Activated CD4-positive, alpha-beta T cell treated with anti-CD3 and anti-CD28 coated beads, Interleukin-2, amount 50 U/mL, for 24 hours (primary cell): ENCODE measurements around the gene MREG.
"Not testable (repeated sequence)": the region's sequence is repeated elsewhere in the genome, so short reads cannot be mapped to it uniquely, and the experiment has no call there.

Experiments
- DNase-seq, 2 donors: peaks; one replicate each; pipeline ENCODE4 v3.0.0-alpha.2; 2020; ENCODE audit warnings: low read depth in 1 of 2, low spot score in 1 of 2

MREG gene

GRCh38 chr2:216021768-216022565 lies 8.6 kb upstream of the MREG start:
- no peak for DNase-seq

GRCh38 chr2:216018709-216019108 lies 5.4 kb upstream of the MREG start:
- DNase-seq = no peak

- no peak for DNase-seq
Observed at GRCh38 chr2:216017365-216017764, 4.0 kb upstream of the MREG start.

GRCh38 chr2:216016581-216016980 lies 3.2 kb upstream of the MREG start:
- DNase-seq = no peak

GRCh38 chr2:216015722-216016464 lies 2.5 kb upstream of the MREG start:
- peak in 1 of 2 donors; percentile 40 for DNase-seq

GRCh38 chr2:216014986-216015385 lies 1.6 kb upstream of the MREG start:
- DNase-seq = no peak

- DNase-seq = no peak
Observed at GRCh38 chr2:216014006-216014405, 655 bp upstream of the MREG start.

- no peak for DNase-seq
Observed at GRCh38 chr2:216012830-216013079, 596 bp downstream of the MREG start.

GRCh38 chr2:216012133-216012829 lies 1.1 kb downstream of the MREG start:
- no peak for DNase-seq

- DNase-seq = not testable (repeated sequence)
Observed at GRCh38 chr2:216009215-216009614, 4.1 kb downstream of the MREG start.

GRCh38 chr2:216008387-216008786 lies 5.0 kb downstream of the MREG start:
- no peak for DNase-seq

- peak in 1 of 2 donors; percentile 13 for DNase-seq
Observed at GRCh38 chr2:216006164-216006663, 7.1 kb downstream of the MREG start.

- DNase-seq = no peak
Observed at GRCh38 chr2:216004697-216005283, 8.6 kb downstream of the MREG start.

GRCh38 chr2:216003876-216004696 lies 9.3 kb downstream of the MREG start:
- no peak for DNase-seq

- no peak for DNase-seq
Observed at GRCh38 chr2:216002693-216003092, 10.7 kb downstream of the MREG start.

GRCh38 chr2:216002101-216002678 lies 11.2 kb downstream of the MREG start:
- no peak for DNase-seq

- no peak for DNase-seq
Observed at GRCh38 chr2:216001216-216002100, 11.9 kb downstream of the MREG start.

GRCh38 chr2:215998636-215999035 lies 14.7 kb downstream of the MREG start:
- DNase-seq = no peak

- DNase-seq = no peak
Observed at GRCh38 chr2:215997219-215997618, 16.1 kb downstream of the MREG start.
